Activated CD4-positive, CD25-positive, alpha-beta regulatory T cell treated with anti-CD3 and anti-CD28 coated beads, Interleukin-2, amount 50 U/mL, for 24 hours (primary cell): Measurements from ENCODE around the gene TBCK.
"Not testable (repeated sequence)": the region's sequence is repeated elsewhere in the genome, so short reads cannot be mapped to it uniquely, and the experiment has no call there.

Source experiments
- ATAC-seq, 2 donors: fragments of 150-1000 bp; cut with Tn5 transposase; one replicate each; pipeline ENCODE4 v1.10.0; 2021; ENCODE audit warnings: mild to moderate bottlenecking in 1 of 2, moderate library complexity in 1 of 2

Gene TBCK

GRCh38 chr4:106210021-106210420, 106.0 kb downstream of the TBCK start:
- no peak for ATAC-seq

GRCh38 chr4:106208481-106209460, 107.2 kb downstream of the TBCK start:
- no peak for ATAC-seq

GRCh38 chr4:106201373-106201772, 114.6 kb downstream of the TBCK start:
- no peak for ATAC-seq

- no peak for ATAC-seq
Measured at GRCh38 chr4:106195435-106195950, 120.5 kb downstream of the TBCK start.

- ATAC-seq, result no peak
Measured at GRCh38 chr4:106194801-106195200, 121.2 kb downstream of the TBCK start.

- no peak for ATAC-seq
Measured at GRCh38 chr4:106192131-106192530, 123.9 kb downstream of the TBCK start.

- no peak for ATAC-seq
Measured at GRCh38 chr4:106186201-106186600, 129.8 kb downstream of the TBCK start.

GRCh38 chr4:106183551-106183950, 132.5 kb downstream of the TBCK start:
- no peak for ATAC-seq

- no peak for ATAC-seq
Measured at GRCh38 chr4:106172861-106173260, 143.1 kb downstream of the TBCK start.

- ATAC-seq, result no peak
Measured at GRCh38 chr4:106165351-106166010, 150.5 kb downstream of the TBCK start.

- no peak for ATAC-seq
Measured at GRCh38 chr4:106162278-106162677, 153.7 kb downstream of the TBCK start.

GRCh38 chr4:106160560-106160959, 155.4 kb downstream of the TBCK start:
- ATAC-seq, result no peak

GRCh38 chr4:106149911-106150310, 166.1 kb downstream of the TBCK start:
- no peak for ATAC-seq

- no peak for ATAC-seq
Measured at GRCh38 chr4:106149026-106149425, 167.0 kb downstream of the TBCK start.

GRCh38 chr4:106142616-106143127, 173.3 kb downstream of the TBCK start:
- ATAC-seq, result no peak

GRCh38 chr4:106140601-106141000, 175.4 kb downstream of the TBCK start:
- no peak for ATAC-seq

GRCh38 chr4:106136777-106137331, 179.2 kb downstream of the TBCK start:
- ATAC-seq, result no peak

GRCh38 chr4:106132045-106132444, 184.0 kb downstream of the TBCK start:
- ATAC-seq, result no peak

GRCh38 chr4:106126062-106126461, 189.9 kb downstream of the TBCK start:
- ATAC-seq, result no peak

GRCh38 chr4:106119949-106120555, 196.0 kb downstream of the TBCK start:
- not testable (repeated sequence) for ATAC-seq

GRCh38 chr4:106116025-106116424, 200.0 kb downstream of the TBCK start:
- no peak for ATAC-seq

GRCh38 chr4:106114270-106114669, 201.7 kb downstream of the TBCK start:
- ATAC-seq, result no peak
